Measurements from ENCODE around the gene GALNT2. TPM values are rescaled to one million over a fixed set of nuclear protein-coding genes. Genes with fewer than 3 reads are reported as not detected.

Gene GALNT2
- total and polyA plus RNA-seq, 2 experiments from 2014 or later = 17.8 to 48.3 TPM

DNA sequence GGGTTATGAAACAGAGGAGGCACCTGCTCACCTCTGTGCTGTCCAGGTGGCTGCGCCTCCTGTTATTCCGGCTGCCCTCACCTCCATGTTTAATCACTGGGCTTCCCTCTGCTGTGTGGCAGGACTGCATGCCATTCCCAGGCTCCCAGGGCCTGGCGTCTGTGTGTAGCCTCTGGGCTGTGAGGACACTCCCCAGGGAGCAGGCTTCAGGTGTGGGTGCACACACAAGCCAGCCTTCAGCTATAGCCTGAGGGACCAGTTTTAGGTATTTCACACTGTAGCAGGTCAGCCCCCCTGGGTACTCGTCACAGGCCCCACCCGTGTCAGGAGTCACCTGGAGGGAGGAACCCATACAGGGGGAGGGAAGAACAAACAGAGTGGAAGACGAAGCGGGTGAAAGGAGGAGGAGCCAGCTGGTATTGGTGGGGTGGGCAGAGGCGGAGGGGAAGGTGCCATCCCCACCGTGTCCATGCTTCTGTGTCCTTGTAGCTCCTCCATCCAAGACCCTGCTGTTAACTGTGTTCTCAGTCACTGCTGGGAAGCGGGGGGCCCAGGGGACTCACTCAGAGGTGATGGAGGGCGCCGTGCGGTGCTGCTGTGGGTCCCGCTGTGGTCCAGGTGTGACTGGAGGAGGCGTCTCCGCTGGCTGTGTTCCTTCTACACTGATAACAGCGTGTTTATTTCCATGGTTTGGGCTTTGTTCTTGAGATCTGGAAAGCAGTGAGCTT is 200.5 kb downstream of the GALNT2 start (continued):
- TF ChIP-seq, protein P1, sequence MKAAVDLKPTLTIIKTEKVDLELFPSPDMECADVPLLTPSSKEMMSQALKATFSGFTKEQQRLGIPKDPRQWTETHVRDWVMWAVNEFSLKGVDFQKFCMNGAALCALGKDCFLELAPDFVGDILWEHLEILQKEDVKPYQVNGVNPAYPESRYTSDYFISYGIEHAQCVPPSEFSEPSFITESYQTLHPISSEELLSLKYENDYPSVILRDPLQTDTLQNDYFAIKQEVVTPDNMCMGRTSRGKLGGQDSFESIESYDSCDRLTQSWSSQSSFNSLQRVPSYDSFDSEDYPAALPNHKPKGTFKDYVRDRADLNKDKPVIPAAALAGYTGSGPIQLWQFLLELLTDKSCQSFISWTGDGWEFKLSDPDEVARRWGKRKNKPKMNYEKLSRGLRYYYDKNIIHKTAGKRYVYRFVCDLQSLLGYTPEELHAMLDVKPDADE (IDR thresholded peaks at IDR 0.05) = no peak
- no peak for TF ChIP-seq ZNF114 (CRISPR knock-in tag; IDR thresholded peaks at IDR 0.05)
- TF ChIP-seq, protein P2, sequence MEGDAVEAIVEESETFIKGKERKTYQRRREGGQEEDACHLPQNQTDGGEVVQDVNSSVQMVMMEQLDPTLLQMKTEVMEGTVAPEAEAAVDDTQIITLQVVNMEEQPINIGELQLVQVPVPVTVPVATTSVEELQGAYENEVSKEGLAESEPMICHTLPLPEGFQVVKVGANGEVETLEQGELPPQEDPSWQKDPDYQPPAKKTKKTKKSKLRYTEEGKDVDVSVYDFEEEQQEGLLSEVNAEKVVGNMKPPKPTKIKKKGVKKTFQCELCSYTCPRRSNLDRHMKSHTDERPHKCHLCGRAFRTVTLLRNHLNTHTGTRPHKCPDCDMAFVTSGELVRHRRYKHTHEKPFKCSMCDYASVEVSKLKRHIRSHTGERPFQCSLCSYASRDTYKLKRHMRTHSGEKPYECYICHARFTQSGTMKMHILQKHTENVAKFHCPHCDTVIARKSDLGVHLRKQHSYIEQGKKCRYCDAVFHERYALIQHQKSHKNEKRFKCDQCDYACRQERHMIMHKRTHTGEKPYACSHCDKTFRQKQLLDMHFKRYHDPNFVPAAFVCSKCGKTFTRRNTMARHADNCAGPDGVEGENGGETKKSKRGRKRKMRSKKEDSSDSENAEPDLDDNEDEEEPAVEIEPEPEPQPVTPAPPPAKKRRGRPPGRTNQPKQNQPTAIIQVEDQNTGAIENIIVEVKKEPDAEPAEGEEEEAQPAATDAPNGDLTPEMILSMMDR (conservative IDR thresholded peaks at IDR 0.05; ENCODE audit: low read depth in 2 of 2) = no peak

DNA sequence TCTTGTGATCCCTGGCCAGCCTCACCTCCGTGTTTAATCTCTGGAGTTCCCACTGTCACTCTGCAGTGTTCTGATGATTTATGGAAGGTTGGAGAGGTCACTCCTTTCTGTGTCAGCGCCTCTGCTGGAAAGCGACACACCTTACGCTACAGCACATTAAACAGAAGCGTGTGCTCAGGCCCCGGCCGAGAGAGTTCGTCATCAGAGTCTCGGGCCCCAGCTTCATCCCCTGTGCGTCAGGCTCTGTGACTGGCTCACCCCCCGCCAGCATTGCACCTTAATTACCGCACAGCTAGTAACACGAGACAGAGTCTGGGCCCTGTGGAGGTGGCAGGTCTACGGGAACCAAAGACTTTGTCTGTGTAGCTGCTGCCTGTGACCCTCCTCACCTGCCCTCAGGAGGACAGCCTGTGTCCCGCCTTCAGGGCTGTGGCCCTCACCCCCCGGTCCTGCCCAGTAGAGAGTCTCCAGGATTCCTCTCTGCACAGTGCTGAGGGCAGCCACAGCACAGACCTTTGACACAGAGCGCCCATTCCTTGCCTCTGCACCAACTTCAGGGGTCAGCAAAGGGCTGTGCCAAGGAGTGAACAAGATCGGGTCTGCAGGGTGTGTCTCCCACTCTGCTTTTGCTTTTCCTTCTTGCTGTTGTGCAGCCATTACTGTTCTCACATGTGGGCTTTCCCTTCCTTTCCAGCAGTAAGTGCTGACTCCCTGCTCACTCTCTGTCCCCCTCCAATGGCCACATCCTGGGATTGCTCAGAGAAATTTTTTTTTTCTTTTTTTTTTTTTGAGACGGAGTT is 201.5 kb downstream of the GALNT2 start:
- H3K4me3 ChIP-seq = no peak overlapping the region
- TF ChIP-seq, protein P2 (conservative IDR thresholded peaks at IDR 0.05; ENCODE audit: low read depth in 2 of 2) = peak; percentile 73 to 76
- TF ChIP-seq POLR2AphosphoS5 (IDR thresholded peaks at IDR 0.05; ENCODE audit: low read depth) = no peak
- H3K27me3 ChIP-seq (ENCODE audit: insufficient read depth) = no peaks in the 10 kb centered on the region
- Mint-ChIP-seq H3K27me3 (ENCODE audit: insufficient read depth, low read depth, poor library complexity) (peaks cover 3% of the 10 kb centered on the region), H3K27ac (peak overlapping the region; percentile 81), H3K9me3 (no peaks in the 10 kb centered on the region), H3K36me3 (ENCODE audit: low read depth) (peaks cover 24% of the 10 kb centered on the region), H3K4me1 (peaks cover 12% of the 10 kb centered on the region), H3K4me3 (no peak overlapping the region)
- H3K9me2 ChIP-seq (ENCODE audit: insufficient read depth) = no peaks in the 10 kb centered on the region
- H2AFZ ChIP-seq = no peak overlapping the region
- ATAC-seq (peak; percentile 89), DNase-seq (ENCODE audit: low spot score) (peak; percentile 85)
- no peaks in the 10 kb centered on the region; the same call in 1 of the 2 replicates for H3K36me3 ChIP-seq (ENCODE audit: insufficient read depth)
- no peak overlapping the region for H3K27ac ChIP-seq (ENCODE audit: low read depth)
- H3K4me1 ChIP-seq (ENCODE audit: insufficient read depth) = peaks cover 2% of the 10 kb centered on the region; the same call in 1 of the 2 replicates
- H3K4me2 ChIP-seq = no peak overlapping the region
- no peaks in the 10 kb centered on the region for H3F3A ChIP-seq (replicated peaks; ENCODE audit: low read depth)
- no peaks in the 10 kb centered on the region for H4K20me1 ChIP-seq (replicated peaks; ENCODE audit: insufficient read depth)
- no peaks in the 10 kb centered on the region for H3K79me2 ChIP-seq (replicated peaks; ENCODE audit: insufficient read depth)

DNA sequence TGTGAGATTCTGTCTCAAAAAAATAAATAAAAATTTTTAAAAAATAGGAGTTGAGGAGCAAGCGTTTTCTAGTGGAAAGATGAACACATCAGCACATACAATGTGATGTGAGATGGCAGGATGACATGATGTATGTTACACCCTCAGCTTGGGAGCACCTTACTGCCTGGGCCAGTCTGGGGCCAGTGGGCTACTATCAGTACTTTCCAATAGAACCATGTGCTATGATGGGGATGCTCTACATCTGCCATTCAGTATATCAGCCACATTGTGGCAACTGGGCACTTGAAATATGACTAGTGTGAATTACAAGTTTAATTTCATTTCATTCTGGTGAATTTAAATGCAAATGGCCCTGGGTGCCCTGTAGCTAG is 203.1 kb downstream of the GALNT2 start:
- Mint-ChIP-seq H3K27me3 (ENCODE audit: insufficient read depth, low read depth, poor library complexity) (peaks cover 3% of the 10 kb centered on the region), H3K4me3 (no peak overlapping the region), H3K9me3 (no peaks in the 10 kb centered on the region), H3K27ac (no peak overlapping the region), H3K4me1 (peaks cover 12% of the 10 kb centered on the region), H3K36me3 (ENCODE audit: low read depth) (peaks cover 10% of the 10 kb centered on the region)
- H3K9me2 ChIP-seq (ENCODE audit: insufficient read depth) = no peaks in the 10 kb centered on the region
- no peak overlapping the region for H3K27ac ChIP-seq (ENCODE audit: low read depth)
- H3F3A ChIP-seq (replicated peaks; ENCODE audit: low read depth) = peaks cover 4% of the 10 kb centered on the region
- H3K4me2 ChIP-seq = no peak overlapping the region
- no peaks in the 10 kb centered on the region for H3K79me2 ChIP-seq (replicated peaks; ENCODE audit: insufficient read depth)
- DNase-seq (ENCODE audit: low spot score) (no peak), ATAC-seq (no peak)
- H3K27me3 ChIP-seq (ENCODE audit: insufficient read depth) = no peaks in the 10 kb centered on the region
- H3K4me3 ChIP-seq = no peak overlapping the region
- no peak overlapping the region for H2AFZ ChIP-seq
- H3K36me3 ChIP-seq (ENCODE audit: insufficient read depth) = peaks cover 6% of the 10 kb centered on the region; the same call in 1 of the 2 replicates
- H3K4me1 ChIP-seq (ENCODE audit: insufficient read depth) = peaks cover 2% of the 10 kb centered on the region; the same call in 1 of the 2 replicates
- no peaks in the 10 kb centered on the region; the same call in 1 of the 2 replicates for H4K20me1 ChIP-seq (replicated peaks; ENCODE audit: insufficient read depth)
- TF ChIP-seq NANOG (IDR thresholded peaks at IDR 0.05; ENCODE audit: borderline replicate concordance) = no peak
- TF ChIP-seq, protein P1 (IDR thresholded peaks at IDR 0.05) = no peak
- no peak for TF ChIP-seq STAT1 (IDR thresholded peaks at IDR 0.05; ENCODE audit: unreplicated experiment)
- TF ChIP-seq POLR2AphosphoS5 (IDR thresholded peaks at IDR 0.05; ENCODE audit: low read depth) = no peak
- TF ChIP-seq JUNB (IDR thresholded peaks at IDR 0.05; ENCODE audit: unreplicated experiment) = no peak
- TF ChIP-seq EZH2phosphoT487 (IDR thresholded peaks at IDR 0.05; ENCODE audit: unreplicated experiment) = no peak
- no peak for TF ChIP-seq ZNF114 (CRISPR knock-in tag; IDR thresholded peaks at IDR 0.05)
- no peak for TF ChIP-seq ZNF331 (CRISPR knock-in tag; IDR thresholded peaks at IDR 0.05; ENCODE audit: low read depth)
- no peak for TF ChIP-seq EZH2 (IDR thresholded peaks at IDR 0.05; ENCODE audit: low read depth, unreplicated experiment)

All from GM23338 (cell line).